ENCODE results near the gene PTPRJ.

DNA sequence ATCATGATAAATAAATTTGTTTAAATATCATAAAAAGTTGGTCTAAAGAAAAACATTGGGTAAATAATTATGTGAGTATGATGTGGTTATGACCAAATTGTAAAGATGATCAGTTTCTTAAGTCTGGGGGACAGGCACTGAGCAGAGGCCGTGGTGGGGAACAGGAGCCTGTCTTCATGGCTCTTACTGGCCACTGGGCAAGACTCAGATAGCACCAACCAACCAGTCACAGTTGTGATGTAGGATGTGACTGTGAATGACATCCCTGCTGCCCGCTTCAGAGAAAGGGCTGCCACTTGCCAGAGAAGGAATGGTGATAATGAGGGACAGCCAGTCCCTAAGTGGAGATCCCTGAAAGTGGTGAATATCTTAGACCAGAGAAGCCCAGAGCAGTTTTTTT lies 7.0 kb downstream of the PTPRJ start:
- TF ChIP-seq, protein P1, sequence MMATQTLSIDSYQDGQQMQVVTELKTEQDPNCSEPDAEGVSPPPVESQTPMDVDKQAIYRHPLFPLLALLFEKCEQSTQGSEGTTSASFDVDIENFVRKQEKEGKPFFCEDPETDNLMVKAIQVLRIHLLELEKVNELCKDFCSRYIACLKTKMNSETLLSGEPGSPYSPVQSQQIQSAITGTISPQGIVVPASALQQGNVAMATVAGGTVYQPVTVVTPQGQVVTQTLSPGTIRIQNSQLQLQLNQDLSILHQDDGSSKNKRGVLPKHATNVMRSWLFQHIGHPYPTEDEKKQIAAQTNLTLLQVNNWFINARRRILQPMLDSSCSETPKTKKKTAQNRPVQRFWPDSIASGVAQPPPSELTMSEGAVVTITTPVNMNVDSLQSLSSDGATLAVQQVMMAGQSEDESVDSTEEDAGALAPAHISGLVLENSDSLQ (IDR thresholded peaks at IDR 0.05) = no peak
- TF ChIP-seq FOXK2 (IDR thresholded peaks at IDR 0.05) = no peak
- TF ChIP-seq SUZ12 (IDR thresholded peaks at IDR 0.05) = no peak
- no peak for TF ChIP-seq TARDBP (IDR thresholded peaks at IDR 0.05)
- TF ChIP-seq FOXM1 (IDR thresholded peaks at IDR 0.05; ENCODE audit: borderline replicate concordance) = no peak

Measured in HEK293T (cell line).